Sigmoid colon (tissue), 4 donors: ENCODE results near the gene PREB.

ENCODE experiments used
- POLR2A ChIP-seq, 2 donors: fragments of 450-650 bp; IDR thresholded peaks; one replicate each; pipeline ENCODE4 v1.6.1; 2016; ENCODE audit warnings: antibody characterized with exemption in 2 of 2, mild to moderate bottlenecking in 2 of 2, moderate library complexity in 2 of 2
- POLR2AphosphoS5 ChIP-seq, 4 donors: sonication (generic); formaldehyde crosslinking; IDR thresholded peaks; one replicate each; pipeline ENCODE4 v1.6.1; 2017; ENCODE audit warnings: antibody characterized with exemption in 4 of 4
- TF ChIP-seq, protein P1 (sequence below), 4 experiments: fragments of 450-650 bp in 3 of 4; fragments of 200-600 bp in 1 of 4; IDR thresholded peaks; one replicate each; pipeline ENCODE4 v1.5.1; 2016 to 2019; ENCODE audit warnings: antibody characterized with exemption in 4 of 4, mild to moderate bottlenecking in 3 of 4, moderate library complexity in 2 of 4

DNA sequence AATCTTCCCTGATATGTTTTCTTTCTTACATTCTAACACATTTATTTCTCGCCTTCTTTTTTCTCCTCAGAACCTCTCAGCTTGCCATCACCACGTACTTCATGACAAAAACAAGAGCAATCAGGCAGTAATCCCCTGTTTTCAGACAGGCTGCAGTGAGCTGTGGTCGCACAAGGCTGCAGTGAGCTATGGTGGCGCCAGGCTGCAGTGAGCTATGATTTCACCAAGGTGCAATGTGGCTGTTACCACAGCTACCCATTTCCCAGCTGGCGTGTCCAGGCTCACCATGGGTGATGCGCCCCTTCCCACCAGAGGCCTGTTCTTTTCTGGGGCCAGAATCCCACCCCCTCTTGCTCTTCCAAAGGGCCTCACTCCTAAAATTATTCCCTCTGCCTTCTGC lies 40.2 kb upstream of the PREB start:
- TF ChIP-seq, protein P1, sequence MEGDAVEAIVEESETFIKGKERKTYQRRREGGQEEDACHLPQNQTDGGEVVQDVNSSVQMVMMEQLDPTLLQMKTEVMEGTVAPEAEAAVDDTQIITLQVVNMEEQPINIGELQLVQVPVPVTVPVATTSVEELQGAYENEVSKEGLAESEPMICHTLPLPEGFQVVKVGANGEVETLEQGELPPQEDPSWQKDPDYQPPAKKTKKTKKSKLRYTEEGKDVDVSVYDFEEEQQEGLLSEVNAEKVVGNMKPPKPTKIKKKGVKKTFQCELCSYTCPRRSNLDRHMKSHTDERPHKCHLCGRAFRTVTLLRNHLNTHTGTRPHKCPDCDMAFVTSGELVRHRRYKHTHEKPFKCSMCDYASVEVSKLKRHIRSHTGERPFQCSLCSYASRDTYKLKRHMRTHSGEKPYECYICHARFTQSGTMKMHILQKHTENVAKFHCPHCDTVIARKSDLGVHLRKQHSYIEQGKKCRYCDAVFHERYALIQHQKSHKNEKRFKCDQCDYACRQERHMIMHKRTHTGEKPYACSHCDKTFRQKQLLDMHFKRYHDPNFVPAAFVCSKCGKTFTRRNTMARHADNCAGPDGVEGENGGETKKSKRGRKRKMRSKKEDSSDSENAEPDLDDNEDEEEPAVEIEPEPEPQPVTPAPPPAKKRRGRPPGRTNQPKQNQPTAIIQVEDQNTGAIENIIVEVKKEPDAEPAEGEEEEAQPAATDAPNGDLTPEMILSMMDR (IDR thresholded peaks at IDR 0.05): no peak
- no peak for TF ChIP-seq POLR2AphosphoS5 (IDR thresholded peaks at IDR 0.05)
- no peak for TF ChIP-seq POLR2A (IDR thresholded peaks at IDR 0.05)
